ENCODE results near the gene CACYBP.
A peak's percentile ranks its signal among the peaks of the same experiment; 100 is the strongest.

The CACYBP gene

DNA sequence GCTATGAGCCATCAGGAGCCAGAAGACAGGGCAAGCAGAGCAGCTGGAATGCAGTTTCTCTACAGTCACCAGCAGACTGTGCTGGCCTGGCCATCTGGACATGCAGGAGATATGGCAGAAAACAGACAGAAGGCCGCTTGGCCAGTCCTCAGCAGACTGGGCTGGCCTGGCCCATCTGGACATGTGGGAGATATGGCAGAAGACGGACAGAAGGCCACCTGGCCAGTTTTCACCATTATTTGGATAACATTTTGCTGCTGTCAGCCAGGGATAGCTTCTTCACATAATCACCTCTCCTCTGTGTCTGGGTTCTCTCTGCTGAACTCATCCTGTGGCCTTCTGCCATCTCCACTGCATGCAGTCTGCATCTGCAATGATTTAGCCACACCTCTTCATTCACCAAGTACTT lies 25.0 kb upstream of the CACYBP start:
- no peak for DNase-seq

DNA sequence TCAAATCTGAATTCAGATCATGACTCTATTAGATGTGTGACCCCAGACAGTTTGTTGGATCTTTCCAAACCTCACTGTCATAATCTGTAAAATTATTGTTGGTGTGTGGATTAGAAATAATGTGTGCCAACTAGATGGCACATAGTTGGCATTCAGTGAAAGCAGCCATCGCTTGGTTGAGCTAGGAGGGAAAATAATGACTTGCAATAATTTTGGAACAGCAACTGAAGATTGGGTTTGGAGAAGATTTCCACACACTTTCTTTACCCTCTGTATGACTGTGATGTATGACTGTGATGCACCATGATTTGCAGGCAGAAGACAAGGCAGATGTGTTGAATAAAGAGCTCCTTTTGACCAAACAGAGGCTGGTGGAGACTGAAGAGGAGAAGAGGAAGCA lies 24.0 kb upstream of the CACYBP start:
- no peak for DNase-seq

DNA sequence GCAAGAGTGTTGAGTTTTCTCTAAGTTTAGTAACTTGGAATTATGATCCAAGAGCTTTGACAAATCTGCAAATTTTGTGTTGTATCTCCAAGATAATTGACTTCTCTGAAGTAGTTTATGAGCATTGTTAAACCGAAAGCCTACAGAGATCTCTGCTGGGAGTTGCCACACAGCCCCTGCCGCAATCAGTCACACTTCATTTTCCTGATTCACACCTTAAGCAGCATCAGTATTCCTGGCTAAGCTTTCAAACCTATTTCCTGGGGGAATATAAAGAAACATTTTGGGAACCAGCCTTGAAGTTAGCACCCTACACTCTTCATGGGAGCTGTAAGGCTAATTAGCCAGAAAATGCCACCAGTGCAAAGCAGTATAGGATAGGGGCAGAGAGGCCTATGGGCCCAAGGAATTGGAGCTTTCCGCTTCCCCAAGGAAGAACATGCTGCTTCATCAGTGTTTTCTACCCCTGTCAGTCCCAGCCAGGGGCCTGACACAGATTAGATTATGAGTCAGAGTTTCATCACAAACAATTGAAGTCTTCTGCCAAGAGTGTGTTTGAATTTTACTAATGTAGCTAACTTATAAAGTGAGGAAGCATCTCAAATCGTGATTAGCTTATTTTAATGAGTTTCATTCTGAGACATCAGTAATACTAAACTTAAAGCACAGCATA lies 23.2 kb upstream of the CACYBP start:
- no peak for DNase-seq

DNA sequence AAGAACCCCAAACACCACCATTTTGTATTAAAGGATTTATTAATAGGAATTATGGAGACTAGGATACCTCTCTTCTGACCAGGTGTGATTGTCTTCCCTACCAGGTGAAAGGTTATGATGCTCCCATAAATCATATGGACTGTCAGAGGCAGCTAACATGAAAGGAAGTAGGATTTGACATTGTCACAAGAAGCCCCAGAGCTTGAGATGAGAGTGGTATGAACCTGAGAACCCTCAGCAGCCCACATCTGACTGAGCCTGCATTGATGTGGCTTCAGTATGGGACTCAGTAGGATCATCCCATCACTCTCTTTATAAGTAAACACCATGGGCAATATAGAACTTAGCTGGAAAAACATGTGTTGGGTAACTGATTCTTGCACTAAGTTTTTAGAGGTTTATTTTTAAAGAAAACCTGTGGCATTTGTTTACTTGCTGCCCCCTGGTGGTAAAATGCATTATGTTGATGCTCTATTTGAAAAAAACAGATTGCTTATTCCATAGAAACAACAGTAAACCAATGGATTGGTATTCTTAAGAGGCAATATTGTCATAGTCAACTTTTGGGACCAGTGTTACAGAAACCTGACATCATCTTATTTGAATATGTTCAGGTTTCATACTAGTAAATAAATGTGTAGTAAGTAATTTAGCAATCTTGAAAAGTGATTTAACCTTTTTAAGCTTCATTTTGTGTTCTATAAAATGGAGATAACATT lies 16.6 kb upstream of the CACYBP start:
- DNase-seq: peak; percentile 25 to 79

DNA sequence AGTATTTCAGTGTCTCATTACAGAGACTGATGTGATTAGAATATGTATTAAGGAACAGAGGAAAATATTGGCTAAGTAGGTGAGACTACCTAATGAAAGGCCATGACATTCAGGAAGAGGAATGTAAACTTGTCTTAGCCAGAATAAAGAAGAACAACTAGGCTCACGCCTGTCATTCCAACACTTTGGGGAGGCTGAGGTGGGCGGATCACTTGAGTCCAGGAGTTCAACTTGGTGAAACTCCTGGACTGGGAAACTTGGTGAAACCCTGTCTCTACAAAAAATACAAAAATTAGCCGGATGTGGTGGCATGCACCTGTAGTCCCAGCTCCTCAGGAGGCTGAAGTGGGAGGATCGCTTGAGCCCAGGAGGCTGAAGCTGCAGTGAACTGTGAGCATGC lies 14.8 kb upstream of the CACYBP start:
- no peak for DNase-seq

DNA sequence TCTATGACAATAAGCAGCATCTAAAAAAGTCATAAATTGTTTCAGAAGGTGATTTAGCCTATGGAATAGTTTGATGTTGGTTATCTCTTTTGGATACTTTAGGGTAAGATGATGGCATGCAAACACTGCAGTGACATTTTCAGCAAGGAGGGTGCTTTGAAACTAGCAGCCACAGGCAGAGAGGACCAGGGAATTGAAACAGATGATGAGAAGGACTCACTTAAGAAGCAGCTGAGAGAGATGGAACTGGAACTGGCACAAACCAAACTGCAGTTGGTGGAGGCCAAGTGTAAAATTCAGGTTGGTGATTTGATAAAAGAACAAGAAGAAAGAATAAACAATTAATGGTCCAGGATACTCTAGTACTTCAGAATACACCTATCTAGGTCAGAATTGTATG lies 11.2 kb upstream of the CACYBP start:
- DNase-seq: no peak

DNA sequence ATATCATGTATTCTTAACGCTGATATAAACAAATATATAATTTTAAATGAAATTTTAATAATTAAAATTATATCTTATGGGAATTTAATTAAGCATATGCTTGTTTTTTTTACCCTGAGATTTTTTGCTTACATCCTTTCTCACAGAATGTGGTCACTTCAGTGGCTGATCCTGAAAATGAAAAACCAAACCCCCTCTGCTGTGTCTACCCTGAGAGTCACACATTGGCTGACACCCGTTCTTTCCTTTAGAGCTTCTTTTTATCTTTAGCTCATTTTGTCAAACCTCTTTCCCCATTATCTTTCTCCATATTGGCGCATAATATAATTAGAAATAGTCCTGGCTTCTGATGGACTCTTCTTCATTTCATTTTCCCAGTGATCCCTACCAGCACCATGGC lies 10.8 kb upstream of the CACYBP start:
- no peak for DNase-seq

DNA sequence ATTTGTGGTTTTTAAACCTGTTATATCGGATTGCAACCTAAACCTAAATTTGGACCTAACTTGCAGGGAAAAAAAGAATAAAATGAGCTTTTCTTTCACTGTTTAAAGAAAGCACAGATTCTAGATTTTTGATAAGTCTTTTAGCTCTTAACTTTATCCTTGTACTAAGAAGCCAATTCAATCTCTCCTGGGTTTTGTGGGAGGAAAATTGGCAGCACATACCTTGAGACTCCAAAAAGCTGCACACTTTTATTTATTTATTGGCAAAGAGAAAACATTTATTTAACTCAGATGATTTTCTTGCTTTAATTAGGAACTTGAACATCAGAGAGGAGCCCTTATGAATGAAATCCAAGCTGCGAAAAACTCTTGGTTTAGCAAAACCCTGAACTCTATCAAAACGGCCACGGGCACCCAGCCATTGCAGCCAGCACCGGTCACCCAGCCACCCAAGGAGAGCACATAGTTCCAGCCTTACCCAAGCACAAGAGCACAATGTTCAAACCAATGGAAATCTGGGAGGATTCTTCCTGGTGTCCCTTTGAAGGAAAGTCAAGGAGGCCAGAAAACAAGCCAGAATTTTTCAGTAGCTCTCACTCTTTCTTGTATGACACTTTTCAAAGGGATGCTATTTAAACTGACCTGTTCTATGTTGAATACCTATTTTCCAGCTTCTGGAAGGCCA lies 10.1 kb upstream of the CACYBP start:
- DNase-seq: no peak

DNA sequence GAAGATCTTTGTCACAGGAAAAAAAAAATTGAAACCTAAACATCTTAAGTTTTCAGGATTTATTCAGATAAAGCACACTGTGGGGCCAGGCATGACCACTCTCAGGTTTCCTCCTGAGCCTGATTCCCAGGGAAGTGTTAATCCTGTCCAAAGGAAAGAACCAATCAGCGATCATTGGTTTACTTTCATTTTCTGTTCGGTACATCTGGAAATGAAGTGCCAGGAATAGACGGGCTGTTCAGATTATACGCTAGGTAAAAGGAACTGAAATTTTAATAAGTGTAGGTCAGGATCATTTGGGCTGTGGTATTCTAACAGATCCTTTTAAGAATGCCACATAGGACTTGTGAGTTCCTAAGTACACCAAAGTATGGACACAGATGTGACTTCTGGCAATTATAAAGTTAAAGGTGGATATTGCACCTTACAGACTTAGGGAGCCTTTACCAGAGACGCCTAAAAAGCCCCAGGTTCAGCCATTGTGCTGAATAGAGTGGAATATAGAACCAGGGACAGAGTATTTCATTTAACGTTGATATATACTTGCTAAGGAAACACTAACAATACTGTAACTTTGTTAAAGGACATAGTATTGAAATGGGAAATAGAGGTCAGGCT lies 9.3 kb upstream of the CACYBP start:
- peak in 1 of 2 donors; percentile 62 for DNase-seq

DNA sequence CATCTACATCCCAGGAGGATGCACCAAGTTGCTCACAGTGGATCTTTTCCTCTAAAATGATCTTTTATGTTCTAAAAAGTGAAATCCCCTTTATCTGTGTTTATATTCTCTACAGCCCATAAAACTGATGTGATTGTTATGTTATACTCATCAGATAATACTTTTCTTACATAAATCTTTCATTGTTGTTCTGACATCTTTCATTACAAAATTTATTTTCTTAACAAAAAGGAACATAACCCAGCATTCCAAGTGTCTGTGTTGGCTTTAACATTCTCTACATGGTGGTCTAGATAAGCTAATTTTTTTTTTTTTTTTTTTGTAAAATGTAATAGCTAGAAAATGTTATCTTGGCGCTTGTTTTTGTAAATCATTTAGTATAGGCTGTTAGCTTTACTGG lies 8.3 kb upstream of the CACYBP start:
- DNase-seq: no peak

DNA sequence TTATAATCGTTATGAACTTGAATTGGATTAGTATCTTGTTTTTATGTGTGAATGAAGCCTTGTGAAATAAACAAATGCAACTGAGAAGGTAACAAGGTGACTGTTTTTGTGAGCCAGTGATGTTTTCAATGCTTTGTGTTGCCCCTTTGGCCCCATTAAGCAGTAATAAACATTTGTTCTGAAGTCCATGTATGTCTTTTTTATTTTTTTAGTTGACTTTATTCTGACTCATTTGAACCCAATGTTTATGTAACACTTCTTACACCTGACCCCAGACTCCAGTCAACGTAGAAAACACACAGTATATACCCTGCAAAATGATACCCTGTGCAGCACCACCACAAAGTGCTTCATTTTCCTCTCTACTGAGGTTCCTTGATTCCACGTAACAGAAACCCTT lies 4.6 kb upstream of the CACYBP start:
- DNase-seq: no peak

DNA sequence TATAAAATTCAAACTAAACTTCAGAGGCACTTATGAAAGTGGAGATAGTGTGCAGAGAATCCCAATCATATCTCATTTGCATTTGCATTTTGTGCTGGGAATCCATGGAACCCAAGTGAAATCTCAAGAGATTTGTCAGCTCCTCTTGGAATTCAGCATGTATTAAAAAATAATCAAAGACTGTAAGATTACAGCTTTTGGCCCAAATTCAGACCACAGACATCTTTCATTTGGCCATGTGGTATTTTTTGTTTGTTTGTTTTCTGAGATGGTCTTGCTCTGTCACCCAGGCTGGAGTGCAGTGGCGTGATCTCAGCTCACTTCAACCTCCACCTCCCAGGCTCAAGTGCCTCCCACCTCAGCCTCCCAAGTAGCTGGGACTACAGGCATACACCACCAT lies 3.8 kb upstream of the CACYBP start:
- DNase-seq: no peak

DNA sequence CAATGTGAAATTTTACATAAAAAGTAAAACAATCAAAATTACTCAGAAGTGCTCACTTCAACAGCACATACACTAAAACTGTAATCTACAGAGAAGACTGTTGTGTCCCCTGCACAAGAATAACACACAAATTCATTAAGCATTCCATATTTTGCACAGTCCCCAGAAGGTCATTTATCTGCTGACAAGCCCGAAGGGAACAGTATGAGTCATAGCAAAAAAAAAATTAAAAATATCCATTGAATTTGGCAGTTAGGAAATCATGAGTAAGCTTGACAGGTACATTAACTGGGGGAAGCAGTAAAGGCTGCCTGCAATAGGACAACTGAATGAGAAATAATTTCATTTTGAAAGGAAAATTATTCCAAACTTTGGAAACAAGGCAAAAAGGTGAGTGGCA lies 3.3 kb upstream of the CACYBP start:
- DNase-seq: no peak

DNA sequence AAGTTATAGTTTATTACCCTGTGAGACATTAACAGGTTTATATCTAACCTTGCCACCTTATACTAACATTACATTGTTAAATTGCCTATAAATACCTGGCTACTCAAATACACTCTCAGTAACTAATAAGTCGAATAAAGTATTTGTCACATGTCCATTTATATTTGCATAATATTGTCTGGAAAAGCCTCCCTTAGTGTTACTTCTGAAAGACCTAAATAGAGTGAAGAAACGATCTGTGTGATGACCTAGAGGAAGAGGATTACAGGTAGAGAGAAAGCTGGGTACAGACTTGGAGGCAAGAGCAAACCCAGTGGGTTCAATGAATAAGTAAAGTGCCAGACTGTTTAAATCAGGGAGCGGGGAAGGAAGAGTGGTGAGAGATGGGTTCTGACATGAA lies 2.7 kb upstream of the CACYBP start:
- DNase-seq: no peak

DNA sequence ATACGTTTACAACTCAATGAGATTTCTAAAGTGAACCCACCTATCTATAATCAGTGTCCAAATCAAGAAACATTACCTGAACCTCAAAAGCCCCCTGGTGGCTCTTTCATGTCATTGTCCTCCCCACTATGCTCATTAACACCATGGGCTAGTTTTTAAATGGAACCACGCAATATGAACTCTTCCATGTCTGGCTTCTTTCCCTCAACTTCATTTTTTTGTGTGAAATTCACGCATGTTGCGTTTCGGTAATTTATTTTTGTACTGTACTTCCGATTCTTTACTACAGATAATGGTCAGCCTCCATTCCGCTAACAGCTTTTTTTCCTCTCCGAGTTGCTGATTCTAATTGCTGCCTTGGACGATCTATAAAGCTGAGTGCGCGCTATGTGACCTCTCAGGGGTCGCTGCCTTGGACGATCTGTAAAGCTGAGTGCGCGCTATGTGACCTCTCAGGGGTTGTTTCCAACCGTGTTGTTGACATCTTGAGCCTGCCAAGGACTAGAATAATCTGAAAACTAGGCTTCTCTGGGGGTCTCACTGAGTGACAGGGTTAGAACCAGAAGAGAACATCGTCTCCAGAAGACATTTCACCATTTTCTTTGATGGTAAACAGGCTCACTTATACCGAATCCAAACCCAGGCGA lies 1.1 kb upstream of the CACYBP start:
- DNase-seq: peak; percentile 75 to 86

DNA sequence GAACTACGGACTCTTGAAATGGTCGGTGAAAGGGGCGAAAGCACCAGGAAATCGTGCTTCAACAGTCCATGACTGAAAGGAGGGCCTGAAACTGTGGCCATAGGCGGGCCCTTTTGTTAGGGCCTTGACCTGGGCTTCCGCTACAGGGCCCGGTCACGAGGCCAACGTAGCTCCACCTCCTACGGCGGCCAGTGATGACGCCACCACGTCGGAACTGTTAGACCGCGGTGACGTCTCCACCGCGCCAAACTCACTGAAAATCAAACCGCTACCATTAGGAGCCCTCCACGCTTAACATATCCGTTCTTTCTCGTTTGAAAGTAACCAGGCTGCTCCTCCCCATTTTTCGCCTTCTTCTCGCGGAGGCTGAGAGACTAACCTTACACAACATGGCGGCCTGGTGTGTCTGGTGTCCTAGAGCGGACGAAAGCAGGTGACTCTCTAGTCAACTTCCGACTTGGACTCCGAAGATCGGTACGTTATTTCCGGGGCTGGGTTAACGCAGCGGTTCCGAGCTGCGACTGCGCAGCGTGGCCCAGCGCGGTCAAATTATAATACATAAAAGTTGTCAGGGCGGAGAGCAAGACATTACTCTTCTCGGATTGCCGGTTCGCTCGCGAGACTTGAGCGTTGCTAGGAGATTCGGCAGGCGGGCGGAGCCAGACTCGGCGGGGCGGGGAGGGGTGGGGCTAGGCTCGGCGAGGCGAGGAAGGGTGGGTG lies 371 bp upstream of the CACYBP start:
- peak; percentile 99 for DNase-seq

DNA sequence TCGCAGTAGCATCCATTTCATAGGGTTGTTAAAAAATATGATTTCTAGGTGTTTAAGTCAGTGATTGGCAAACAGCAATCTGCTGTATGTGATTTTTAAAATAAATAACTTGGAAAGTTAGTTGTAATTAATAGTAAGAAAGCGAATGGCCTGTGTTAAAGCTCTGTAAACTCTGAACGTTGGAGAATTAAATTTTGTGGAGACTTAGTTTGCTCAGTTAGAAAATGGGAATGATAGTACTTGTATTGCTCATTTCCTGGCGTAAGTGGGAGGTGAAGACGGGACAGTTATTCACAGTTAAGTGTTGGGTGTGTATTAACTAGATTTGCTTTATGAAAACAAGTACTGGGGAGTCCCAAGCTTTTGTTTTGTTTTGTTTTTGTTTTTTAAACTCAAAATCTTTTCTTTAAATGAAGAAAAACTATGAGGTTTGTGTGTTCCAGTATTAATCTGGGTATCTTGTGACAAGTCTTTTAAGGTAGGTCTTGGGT lies 995 bp downstream of the CACYBP start:
- peak in 1 of 2 donors; percentile 34 for DNase-seq

DNA sequence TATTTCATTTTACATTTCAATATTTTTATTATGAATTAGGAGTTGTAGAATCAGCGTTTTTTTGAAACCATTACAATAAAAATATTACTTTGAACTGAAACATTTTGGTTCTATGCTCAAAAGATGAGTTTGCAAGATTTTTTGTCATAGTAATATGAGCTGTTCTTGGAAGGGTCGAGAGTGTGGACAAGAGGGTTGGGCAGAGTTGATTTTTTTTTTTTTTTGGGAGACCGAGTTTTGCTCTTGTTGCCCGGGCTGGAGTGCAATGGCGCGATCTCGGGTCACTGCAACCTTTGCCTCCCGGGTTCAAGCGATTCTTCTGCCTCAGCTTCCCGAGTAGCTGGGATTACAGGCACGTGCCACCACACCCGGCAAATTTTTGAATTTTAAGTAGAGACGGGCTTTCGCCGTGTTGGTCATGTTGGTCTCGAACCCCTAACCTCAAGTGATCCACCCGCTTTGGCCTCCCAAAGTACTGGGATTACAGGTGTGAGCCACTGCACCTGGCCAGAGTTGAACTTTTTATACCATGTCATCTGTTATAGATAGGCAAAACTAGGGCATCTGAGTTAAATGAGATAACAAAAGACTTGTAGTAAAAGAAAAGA lies 3.3 kb downstream of the CACYBP start:
- DNase-seq: no peak

DNA sequence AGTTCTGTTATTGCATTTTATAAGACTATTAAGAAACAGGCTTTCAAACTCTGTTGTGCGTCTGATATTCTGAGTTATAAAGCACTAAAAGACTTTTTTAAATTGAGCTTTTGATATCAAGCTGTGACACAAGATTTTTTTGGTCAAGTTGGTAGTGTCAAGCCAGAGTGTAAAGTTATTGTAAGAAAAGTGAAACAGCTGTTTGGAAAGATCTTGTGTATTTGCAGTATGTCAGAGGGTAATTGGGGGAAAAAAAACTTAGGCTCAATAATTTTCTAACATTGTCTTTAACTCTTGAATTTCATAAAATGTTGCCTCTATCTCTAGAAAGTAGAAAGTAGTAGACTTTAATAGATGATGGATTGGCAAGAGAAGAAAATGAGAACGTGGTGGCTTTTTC lies 3.8 kb downstream of the CACYBP start:
- DNase-seq: no peak

DNA sequence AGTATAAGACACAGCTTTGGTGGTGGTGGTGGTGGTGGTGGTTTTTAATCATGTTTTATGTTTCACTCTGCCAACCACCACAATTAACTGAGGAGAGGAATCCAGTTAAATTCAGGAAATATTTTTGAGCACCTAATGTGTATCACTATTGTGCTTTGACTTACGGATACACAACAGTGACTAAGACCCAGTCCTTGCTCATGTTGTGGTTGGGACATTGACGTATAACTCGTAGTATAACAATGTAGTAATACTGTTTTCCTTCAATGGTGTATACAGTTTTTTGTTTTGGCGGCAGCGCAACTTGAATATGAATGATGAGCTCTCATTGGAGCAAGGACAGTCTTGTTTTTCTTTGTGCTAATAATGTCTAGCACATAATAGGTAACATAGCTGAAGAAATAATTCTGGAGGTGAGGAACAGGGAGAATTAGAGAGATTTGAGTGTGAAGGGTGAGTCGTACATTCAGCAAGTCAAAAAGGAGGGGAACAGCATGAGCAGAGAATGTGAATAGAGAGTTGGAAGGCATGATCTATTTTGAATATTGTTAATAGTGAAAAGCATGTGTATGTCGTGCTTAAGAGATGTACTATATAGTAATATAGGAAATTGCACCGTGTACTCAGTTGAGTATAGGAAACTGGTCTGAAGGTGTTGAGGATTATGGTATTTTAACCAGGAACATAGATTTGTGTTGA lies 5.5 kb downstream of the CACYBP start:
- DNase-seq: no peak

DNA sequence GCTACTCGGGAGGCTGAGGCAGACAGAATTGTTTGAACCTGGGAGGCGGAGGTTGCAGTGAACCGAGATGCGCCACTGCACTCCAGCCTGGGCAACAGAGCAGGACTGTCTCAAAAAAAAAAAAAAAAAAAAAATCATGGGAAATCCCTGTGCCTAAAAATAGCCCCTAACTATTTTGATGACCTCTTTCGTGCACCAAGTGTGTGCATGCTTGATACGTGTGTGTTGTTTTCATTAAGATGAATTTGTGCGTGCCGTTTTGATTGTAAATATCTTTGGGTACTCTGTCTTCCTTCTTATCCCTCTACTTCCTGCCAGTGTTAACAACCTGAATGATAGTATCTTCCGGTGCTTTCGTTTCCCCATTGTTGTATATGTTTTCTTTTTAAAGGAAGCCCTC lies 9.8 kb downstream of the CACYBP start:
- DNase-seq: no peak

All from CD4-positive, alpha-beta T cell treated with Interleukin-4 for 1 hour (primary cell).